IPS DF 4.7 (cell line): ENCODE data around the gene SLFN12L.
"Not testable (repeated sequence)": the region's sequence is repeated elsewhere in the genome, so short reads cannot be mapped to it uniquely, and the experiment has no call there.

Source experiments
- DNase-seq: peaks from one replicate; pipeline ENCODE4 v3.0.0-alpha.2; 2013; ENCODE audit warnings: low spot score; ENCODE audit errors: extremely low read depth

SLFN12L gene

DNA sequence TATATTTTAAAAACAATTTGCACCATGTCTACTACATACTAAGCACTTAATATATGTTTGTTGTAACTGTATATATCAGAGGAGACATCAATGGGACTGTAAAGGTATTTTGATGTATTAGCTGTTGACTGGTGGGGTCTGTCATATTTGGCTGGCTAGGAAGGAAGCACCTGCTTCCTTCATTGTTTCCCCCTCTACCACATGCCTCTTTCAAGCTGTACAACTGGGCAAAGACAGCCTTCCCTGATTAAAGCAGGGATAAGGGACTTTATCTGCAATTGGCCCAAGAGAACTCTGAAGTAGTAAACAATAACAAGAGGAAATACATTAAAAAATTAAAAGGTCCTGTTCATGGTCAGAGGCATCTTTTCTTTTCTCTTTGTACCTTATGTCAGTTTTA, 5.5 kb upstream of the SLFN12L start:
- DNase-seq: no peak

DNA sequence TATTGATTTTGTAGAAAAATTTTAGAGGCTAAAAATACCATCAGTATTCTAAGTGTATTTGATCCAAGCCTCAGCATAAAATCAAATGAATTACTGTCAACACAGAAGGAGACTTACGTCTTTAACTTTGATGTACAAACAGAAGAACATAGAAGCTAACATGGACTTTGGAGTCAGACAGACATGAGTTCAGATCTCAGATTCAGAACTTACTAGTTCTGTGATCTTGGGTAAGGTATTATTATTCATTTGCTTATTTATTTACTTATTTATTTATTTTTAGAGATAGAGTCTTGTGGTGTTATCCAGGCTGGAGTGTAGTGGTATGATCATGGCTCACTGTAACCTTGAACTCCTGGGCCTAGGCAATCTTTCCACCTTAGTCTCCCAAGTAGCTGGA, 4.0 kb upstream of the SLFN12L start:
- no peak for DNase-seq

DNA sequence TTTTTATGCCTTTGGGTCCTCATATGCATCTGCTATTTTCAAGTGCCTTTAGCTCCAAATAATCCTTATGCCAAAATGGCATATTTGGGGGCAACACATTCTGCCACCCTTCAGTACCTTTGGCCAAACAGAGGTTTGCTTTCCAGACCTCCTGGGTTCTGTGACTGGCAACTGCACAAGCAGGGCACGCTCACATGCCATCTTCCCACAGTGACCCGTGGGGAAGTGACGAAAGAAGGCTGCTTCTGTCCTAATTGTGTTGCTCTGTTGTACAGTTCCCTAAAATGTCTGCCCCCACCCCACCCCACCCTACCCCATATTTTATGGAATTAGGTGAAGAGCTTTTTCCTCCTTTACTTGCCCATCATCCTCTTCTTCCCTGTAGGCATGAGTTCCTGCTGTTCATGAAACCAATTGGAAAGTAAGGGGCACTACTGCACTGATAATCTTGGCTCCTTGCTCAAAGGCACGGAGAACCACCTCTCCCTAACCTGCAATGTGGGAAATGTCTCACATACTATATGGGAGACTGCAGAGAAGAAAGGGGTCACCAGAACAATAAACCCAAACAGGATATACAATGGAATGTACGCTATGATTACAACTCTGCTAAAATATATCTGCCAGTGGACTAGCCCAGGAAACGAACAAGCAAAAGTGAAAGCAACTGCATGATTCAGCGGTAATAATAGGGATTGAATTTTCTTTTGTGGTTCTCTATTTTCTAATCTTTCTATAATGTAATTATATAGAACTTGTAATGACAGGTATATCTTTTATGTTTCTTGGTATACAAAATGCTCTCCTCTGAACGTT, 3.3 kb upstream of the SLFN12L start:
- DNase-seq: no peak

DNA sequence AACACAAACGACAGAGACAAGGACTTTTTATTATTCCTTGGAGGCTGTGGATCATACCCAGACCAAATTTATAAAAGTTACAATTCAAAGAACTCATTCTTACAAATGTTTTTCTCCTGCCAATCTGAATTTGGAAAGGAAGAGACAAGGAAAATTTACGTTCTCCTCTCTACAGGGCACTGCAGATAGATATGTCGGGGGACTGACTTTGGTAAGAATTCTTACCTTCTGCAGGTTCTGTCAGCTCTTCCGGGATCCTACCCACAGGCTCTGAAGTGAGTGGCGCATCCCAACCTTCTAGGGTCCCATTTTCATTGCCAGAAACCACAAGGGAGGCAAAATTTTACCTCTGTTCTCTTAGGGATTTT, 2.2 kb upstream of the SLFN12L start:
- no peak for DNase-seq

DNA sequence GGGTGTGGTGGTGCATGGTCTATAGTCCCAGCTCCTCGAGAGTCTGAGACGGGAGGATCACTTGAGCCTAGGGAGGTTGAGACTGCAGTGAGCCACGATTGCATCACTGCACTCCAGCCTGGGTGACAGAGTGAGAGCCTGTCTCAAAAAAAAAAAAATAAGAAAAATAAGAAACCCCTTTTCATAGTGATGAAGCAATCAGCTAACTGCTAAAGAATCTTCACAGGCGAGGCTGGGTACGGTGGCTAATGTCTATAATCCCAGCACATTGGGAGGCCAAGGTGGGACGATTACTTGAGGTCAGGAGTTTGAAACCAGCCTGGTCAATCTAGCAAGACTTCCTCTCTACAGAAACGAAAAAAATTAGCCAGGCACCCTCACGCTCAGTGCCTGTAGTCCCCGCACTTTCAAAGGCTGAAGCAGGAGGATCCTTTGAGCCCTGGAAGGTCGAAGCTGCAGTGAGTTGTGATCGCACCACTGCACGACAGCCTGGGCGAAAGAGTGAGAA, 760 bp downstream of the SLFN12L start:
- DNase-seq: no peak

DNA sequence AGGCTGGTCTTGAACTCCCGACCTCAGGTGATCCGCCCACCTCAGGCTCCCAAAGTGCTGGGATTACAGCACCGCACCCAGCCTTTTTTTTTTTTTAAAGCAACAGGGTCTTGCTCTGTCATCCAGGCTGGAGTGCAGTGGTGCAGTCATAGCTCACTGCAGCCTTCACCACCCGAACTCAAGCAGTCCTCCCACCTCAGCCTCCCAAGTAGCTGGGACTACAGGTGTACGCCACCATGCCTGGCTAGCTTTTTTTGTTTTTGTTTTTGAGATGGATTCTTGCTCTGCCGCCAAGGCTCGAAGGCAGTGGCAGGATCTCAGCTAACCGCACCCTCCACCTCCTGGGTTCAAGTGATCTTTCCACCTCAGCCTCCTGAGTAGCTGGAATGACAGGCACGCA, 2.1 kb downstream of the SLFN12L start:
- not testable (repeated sequence) for DNase-seq

DNA sequence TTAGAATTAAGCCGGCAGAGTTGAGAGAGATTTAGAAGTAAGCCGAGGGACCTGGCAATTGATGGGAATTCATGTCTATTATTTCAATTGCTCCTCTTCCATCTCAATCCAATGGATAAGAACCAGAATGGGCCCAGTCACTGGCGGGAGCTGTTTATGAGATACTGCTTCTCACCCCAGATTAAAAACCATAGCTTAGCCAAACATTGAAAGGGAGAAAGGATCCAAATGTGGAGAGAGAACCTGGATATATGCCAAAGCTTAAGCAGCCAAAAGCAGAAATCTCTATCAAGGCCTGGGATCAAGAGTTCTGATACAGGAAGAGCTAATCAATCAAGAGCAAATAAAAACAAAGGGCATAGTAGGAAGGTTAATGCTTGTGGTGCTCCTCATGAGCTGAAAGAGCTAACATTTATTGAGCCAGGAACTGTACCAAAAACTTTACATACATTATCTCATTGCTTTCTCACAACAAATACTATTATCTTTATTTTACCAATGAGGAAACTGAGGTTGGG, 2.8 kb downstream of the SLFN12L start:
- no peak for DNase-seq

DNA sequence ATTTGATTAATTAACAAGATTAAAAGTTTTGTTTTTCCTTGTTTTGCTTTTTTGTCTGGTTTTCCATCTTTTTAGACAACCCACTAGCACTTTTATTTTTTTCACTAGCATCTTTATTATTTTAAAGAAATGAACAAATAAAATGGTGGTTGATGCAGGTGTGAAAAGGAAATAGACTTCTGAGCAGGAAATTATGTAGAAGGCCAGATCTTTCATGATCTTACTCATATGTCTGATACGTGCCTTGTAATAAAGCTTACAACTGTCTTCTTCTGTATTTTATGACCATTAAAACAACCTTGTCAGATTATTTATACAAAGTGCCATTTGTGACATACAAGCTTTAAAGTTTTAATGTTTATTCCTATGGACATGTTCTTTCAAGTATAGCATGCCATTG, 6.3 kb downstream of the SLFN12L start:
- DNase-seq: no peak

DNA sequence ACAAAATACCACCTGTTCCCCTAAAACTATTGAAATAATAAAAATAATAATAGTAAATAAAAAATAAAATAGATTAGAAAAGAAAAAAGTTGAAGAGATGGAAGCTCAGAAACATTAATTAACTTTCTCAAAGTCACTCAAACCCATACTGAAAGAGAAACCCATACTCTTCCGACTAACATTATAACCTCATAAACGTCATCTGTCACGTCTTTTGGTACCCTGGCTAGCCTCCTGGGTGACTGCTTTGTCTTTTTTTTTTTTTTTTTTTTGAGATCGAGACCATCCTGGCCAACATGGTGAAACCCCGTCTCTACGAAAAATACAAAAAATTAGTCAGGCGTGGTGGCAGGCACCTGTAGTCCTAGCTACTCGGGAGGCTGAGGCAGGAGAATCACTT, 7.6 kb downstream of the SLFN12L start:
- no peak for DNase-seq

DNA sequence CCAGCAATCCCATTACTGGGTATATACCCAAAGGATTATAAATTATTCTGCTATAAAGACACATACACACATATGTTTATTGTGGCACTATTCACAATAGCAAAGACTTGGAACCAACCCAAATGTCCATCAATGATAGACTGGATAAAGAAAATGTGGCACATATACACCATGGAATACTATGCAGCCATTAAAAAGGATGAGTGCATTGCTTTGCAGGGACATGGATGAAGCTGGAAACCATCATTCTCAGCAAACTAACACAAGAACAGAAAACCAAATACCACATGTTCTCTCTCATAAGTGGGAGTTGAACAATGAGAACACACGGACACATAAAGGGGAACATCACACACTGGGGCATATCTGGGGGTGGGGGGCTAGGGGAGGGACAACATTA, 8.2 kb downstream of the SLFN12L start:
- DNase-seq: not testable (repeated sequence)

DNA sequence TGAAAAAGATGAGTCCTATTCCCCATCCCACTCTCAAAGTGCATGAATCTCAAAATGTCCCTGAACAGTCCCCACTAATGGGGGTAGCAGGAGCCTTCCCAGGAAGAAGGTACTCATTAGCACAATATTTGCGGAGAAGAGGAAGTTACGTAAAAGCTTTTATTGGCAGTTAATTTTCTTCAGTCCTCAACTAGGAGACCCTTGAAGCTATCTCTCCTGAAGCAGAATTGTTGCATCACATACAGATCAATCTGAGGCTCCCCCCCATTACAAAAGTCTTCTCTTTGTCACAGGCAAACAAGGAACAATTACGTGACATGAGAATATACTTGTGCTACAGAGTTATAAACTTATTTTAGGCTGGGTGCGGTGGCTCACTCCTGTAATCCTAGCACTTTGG, 14.2 kb downstream of the SLFN12L start:
- DNase-seq: no peak

DNA sequence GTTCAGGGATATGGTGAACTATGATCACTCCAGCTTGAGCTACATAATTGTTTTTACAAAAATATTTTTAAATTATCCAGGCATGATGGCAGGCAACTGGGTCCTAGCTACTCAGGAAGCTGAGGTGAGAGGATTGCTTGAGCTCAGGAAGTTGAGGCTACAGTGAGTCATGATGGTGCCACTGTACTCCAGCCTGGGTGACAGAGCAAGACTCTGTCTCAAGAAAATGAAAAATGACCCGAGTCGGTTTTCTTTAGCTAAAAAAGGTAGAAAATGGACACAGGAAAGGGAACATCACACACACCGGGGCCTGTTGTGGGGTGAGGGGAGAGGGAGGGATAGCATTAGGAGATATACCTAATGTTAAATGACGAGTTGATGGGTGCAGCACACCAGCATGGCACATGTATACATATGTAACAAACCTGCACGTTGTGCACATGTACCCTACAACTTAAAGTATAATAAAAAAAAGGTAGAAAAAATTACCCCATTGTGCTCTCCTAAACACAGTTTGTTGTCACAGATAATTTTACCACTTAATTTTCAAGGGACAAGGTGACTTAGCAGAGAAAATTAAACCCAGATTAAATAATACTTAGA, 15.7 kb downstream of the SLFN12L start:
- not testable (repeated sequence) for DNase-seq

DNA sequence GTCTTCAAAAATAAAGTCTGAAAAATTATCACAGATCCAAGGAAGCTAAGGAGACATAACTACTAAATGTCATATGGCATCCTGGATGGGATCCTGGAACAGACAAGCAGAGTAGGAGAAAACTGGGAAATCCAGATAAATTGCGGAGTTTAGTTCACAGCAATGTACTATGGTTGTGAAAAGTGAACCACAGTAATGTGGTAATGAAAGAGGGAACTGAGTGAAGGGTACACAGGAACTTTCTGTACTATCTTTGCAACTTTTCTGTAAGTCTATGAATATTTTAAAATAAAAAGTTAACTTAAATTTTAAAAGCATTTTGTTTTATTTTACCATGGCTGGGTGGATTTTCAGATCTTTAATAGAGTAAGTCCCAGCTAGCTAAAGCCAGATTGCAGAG, 16.3 kb downstream of the SLFN12L start:
- DNase-seq: no peak

DNA sequence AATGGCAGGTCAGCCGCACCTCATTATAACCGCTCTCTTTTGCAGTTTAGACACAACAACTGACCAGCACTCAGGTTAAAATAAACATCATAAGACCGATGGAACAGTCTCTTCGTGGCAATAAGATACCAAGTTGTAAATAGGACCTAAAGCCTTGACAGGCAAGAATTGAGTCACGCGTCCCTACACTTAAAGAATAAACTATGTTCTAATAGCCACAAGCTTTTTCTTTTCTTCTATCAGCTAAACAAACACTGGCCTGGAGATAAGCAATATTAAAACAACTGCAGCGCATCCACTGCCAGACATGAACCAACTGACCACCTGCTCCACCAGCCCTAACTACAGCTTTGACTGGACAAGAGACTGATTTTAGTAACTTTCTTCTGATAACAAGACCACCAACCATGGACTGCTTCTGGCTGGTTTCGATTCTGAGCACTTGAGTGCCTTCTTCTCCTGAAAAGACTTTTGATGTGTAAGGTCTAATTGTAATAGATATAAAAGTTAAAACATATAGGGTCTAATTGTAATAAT, 17.5 kb downstream of the SLFN12L start:
- no peak for DNase-seq

DNA sequence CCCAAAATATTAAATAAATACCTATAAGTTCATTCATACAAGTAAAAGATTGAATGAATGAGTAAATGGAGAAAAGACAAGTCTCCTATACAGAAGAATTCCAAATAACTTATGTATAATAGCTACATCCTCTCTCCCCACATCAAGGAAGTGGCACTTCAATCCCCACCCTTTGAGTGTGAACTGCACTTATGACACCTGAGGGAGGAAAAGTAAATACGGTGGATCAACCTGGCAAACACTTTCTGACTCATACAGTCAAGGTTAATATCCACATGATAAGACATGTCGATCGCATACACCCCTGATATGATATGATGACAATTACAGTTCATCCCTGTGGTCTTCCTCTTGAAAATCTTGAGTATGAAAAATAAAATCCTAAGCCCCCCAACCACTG, 18.0 kb downstream of the SLFN12L start:
- no peak for DNase-seq

DNA sequence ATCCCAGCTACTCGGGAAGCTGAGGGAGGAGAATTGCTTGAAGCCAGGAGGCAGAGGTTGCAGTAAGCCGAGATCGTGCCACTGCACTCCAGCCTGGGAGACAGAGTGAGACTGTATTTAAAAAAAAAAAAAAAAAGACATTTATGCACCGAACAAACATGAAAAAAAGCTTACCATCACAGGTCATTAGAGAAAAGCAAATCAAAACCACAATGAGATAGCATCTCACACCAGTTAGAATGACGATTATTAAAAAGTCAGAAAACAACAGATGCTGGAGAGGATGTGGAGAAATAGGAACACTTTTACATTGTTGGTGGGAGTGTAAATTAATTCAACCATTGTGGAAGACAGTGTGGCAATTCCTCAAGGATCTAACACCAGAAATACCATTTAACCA, 19.0 kb downstream of the SLFN12L start:
- DNase-seq: not testable (repeated sequence)

DNA sequence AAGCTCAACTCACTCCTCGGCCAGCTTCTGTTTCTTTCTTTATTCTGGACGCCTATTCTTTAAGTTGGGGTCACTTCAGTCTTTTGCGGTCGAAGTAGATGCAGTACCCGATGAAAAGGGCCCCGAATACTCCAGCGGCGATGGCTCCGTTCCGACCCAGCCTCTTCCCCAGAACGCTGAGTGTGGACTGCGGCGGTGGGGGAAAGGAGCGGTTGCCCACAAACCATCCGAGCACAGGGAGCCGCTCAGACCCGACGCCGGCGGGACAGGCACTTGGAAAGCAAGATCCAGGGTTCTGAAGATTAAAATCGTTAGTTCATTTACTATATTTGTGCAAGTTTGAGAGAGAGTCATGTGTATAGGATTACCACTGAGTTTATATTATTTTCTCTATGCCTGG, 22.5 kb downstream of the SLFN12L start:
- no peak for DNase-seq

DNA sequence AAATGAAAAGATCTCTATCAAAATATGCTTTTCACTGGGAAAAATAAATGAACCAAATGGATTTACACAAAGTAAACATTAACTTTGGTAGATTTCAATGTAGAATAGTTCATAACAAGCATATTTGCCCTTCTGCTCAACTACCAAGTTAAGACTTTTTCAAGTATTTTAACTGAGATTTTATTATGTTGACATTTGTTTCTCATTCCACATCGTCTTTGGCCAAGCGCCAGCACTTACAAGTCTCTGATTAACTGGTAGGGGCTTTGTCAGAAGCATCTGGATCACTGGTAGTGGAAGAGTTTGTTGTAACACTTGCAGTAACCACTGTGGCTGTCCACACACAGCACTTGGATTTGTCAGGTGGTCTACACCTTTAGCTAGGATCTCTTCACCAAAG, 22.9 kb downstream of the SLFN12L start:
- no peak for DNase-seq

DNA sequence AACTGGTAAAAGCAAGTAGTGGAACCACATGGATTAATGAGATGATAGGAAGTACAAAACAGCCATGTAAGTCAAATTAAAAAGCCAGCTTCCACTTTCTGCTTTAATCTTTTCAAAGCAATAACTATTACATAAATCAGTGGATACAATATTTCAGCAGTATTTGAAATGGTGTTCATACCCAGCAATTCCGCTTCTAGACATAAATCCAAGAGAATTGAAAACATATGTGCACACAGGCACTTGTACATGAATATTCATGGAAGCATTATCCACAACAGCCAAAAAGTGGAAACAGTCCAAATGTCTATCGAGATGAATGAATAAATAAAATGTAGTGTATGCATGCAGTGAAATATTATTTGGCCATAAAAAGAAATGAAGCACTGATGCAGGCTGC, 27.4 kb downstream of the SLFN12L start:
- no peak for DNase-seq

DNA sequence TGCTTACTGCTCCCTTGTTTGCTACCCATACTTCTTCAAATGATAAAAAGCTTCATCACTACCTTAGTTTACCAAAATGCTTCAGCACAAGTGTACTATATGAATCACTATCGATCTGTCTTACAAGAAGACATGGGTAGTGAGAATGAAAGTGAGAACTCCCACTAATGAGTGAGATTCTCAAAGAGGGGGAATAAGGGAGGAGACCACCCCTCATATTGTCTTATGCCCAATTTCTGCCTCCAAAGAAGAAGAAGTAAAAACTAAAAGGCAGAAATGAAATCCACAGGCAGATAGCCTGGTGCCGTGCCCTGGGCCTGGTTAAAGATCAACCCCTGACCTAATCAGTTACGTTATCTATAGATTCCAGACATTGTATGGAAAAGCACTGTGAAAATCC, 29.8 kb downstream of the SLFN12L start:
- DNase-seq: not testable (repeated sequence)

DNA sequence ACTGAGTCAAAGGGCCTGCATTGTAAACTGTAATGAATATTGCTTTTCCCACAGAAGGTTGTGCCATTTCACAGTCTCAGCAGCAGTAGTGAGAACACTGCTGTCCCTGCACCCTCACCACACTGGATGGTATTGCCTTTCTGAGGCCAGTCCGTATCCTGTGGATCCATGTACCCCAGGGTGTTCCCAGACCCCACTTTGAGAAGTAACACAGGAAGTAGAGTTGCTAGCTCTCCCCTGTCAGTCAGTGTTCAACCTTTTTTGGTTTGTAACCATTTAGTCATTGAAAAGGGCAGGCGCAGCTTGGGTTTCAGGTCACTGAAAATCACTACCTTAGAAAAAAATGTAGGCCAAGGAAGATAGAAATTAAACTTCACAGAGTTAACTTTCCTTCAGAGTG, 37.9 kb downstream of the SLFN12L start:
- no peak for DNase-seq

DNA sequence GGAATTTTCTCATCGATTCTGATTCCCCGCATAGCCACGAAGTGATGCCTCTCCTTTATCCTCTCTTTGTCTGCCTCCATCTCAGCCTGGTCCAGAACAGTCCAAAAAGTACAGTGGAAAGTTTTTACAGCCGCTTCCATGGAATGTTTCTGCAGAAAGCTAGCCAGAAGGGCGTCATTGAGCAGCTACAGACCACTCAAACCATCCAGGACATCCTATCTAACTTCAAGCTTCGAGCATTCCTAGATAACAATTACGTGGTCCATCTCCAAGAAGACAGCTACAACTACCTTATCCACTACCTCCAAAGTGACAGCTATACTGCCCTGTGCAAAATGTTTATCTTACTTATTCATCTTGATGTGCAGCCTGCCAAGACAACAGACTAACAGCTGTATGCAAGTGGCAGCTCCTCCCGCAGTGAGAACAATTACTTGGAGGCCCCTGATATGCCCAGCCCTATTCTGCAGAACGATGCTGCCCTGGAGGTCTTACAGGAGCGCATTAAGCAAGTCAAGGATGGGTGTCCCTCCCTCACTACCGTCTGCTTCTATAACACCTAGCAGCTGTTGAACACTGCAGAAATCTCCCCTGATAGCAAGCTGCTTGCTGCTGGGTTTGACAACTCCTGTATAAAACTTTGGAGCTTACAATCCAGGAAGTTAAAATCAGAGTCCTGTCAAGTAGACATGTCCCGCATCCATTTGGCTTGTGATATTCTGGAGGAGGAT, 38.9 kb downstream of the SLFN12L start:
- DNase-seq: no peak
